Measurements from ENCODE around the gene VPS13A. TPM values are rescaled to one million over a fixed set of nuclear protein-coding genes. Genes with fewer than 3 reads are reported as not detected.
"Not testable (repeated sequence)": the region's sequence is repeated elsewhere in the genome, so short reads cannot be mapped to it uniquely, and the experiment has no call there.

Gene VPS13A
- total RNA-seq, 4 donors from 2014 or later: 30.1 to 125 (median 46.2) TPM

DNA sequence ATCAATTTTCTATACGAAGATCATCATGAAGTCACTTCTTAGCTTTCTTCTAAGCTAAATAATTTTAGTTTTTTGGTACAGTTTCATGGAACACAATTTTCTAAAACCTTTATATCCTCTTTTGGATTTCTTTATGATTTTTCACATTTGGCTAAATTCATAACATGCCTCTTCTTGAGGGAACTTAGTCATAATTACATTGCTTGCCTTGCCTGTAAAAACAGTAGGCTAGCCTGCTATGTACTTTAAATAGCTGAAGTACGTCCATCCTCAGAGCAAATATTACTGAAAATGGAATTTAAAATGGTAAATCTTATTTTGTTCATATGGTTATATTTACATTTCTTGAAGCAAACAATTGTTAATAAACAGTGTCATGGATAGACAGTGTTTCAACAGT is 225.0 kb downstream of the VPS13A start:
- H3K27ac ChIP-seq: no peak overlapping the region
- no peaks in the 10 kb centered on the region for H3K9me3 ChIP-seq
- TF ChIP-seq POLR2AphosphoS5 (IDR thresholded peaks at IDR 0.05) (no peak), EP300 (IDR thresholded peaks at IDR 0.05) (no peak), POLR2A (IDR thresholded peaks at IDR 0.05) (no peak)
- TF ChIP-seq, protein P1, sequence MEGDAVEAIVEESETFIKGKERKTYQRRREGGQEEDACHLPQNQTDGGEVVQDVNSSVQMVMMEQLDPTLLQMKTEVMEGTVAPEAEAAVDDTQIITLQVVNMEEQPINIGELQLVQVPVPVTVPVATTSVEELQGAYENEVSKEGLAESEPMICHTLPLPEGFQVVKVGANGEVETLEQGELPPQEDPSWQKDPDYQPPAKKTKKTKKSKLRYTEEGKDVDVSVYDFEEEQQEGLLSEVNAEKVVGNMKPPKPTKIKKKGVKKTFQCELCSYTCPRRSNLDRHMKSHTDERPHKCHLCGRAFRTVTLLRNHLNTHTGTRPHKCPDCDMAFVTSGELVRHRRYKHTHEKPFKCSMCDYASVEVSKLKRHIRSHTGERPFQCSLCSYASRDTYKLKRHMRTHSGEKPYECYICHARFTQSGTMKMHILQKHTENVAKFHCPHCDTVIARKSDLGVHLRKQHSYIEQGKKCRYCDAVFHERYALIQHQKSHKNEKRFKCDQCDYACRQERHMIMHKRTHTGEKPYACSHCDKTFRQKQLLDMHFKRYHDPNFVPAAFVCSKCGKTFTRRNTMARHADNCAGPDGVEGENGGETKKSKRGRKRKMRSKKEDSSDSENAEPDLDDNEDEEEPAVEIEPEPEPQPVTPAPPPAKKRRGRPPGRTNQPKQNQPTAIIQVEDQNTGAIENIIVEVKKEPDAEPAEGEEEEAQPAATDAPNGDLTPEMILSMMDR (IDR thresholded peaks at IDR 0.05): no peak
- DNase-seq (ENCODE audit: low spot score in 2 of 2): no peak
- WGBS: 72% methylated on average over 2 of the region's 2 CpGs
- peaks cover 15% of the 10 kb centered on the region for H3K36me3 ChIP-seq
- H3K4me1 ChIP-seq: no peaks in the 10 kb centered on the region
- no peaks in the 10 kb centered on the region for H3K27me3 ChIP-seq
- no peak overlapping the region for H3K4me3 ChIP-seq

DNA sequence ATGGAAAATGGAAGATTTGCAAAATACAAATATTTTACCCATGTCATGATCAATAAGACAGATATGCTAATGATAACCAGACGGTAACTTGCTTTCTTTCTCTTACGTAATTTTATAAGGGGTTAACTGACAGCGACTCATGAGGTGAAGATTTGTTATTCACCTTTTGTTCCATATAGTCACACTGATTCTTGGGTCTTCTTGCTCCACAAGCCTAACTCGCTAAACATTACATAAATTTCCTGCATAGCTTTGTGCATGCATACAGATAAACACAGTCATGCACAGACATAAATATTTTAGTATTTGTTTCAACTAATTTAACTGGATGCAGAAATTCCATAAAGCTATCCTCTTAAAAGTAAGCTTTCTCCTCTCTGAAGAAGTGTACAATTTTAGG is 225.9 kb downstream of the VPS13A start:
- H3K4me1 ChIP-seq: no peaks in the 10 kb centered on the region
- peaks cover 22% of the 10 kb centered on the region for H3K36me3 ChIP-seq
- TF ChIP-seq POLR2A (IDR thresholded peaks at IDR 0.05): no peak
- TF ChIP-seq, protein P1 (IDR thresholded peaks at IDR 0.05): no peak
- no peak for TF ChIP-seq POLR2AphosphoS5 (IDR thresholded peaks at IDR 0.05)
- TF ChIP-seq EP300 (IDR thresholded peaks at IDR 0.05): no peak
- no peaks in the 10 kb centered on the region for H3K27me3 ChIP-seq
- H3K27ac ChIP-seq: no peak overlapping the region
- no peaks in the 10 kb centered on the region for H3K9me3 ChIP-seq
- no peak for DNase-seq (ENCODE audit: low spot score in 2 of 2)
- no peak overlapping the region for H3K4me3 ChIP-seq
- 93% methylated on average over 4 of the region's 4 CpGs for WGBS

DNA sequence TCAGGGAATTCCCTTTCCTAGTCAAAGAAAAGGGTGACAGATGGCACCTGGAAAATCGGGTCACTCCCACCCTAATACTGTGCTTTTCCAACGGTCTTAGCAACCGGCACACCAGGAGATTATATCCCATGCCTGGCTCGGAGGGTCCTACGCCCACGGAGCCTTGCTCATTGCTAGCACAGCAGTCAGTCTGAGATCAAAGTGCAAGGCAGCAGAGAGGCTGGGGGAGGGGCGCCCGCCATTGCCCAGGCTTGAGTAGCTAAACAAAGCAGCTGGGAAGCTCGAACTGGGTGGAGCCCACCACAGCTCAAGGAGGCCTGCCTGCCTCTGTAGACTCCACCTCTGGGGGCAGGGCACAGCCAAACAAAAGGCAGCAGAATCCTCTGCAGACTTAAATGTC is 231.2 kb downstream of the VPS13A start:
- H3K36me3 ChIP-seq: peaks cover 31% of the 10 kb centered on the region
- WGBS: no CpG with 5 or more reads among the region's 9 CpGs
- H3K4me3 ChIP-seq; H3K27ac ChIP-seq; DNase-seq (ENCODE audit: low spot score in 2 of 2); H3K4me1 ChIP-seq; H3K27me3 ChIP-seq; H3K9me3 ChIP-seq: not testable (repeated sequence)

DNA sequence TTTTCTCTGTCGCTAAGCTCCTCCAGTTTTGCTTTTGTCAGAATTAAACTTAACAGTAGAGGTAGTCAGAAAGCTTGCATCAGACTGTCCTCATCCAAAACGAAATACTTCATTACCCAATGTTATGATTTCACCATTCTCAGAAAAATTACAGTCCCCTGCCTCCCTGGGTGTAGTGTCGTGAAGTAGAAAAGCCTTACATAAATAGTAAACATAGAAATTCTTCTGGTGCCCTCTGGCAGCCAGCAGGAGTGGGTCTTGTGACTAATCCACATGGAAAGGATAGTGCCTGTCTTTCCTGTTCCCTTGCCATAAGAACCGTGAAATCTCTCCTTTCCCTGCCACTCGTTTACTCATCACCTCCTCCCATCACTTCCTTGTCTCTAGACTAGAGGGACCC is 240.2 kb downstream of the VPS13A start:
- no peak for DNase-seq (ENCODE audit: low spot score in 2 of 2)
- H3K27me3 ChIP-seq: no peaks in the 10 kb centered on the region
- H3K36me3 ChIP-seq: no peaks in the 10 kb centered on the region
- TF ChIP-seq, protein P1 (IDR thresholded peaks at IDR 0.05): no peak
- TF ChIP-seq EP300 (IDR thresholded peaks at IDR 0.05) (no peak), POLR2AphosphoS5 (IDR thresholded peaks at IDR 0.05) (no peak), POLR2A (IDR thresholded peaks at IDR 0.05) (no peak)
- H3K4me3 ChIP-seq: no peak overlapping the region
- 51% methylated on average over 5 of the region's 5 CpGs for WGBS
- H3K9me3 ChIP-seq: no peaks in the 10 kb centered on the region
- H3K4me1 ChIP-seq: no peaks in the 10 kb centered on the region
- H3K27ac ChIP-seq: no peak overlapping the region

DNA sequence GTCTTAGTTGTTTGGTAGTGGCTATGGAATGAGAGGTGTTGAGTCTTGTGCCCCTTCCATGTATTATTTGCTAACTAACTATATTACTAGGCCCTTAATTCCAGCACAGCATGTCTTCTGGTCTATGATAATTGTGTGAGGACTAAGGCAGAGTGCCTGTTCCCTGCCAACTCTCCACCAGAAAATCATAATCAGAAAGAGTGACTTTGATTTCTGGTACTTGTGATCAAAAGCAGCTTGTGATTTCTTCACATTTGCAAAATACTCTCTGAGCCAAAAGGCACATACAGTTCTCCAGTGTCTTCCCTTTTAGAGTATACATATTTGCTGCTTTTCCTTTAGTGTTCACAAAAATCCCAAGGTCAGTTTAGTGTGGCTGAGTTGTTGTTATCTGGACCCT is 240.9 kb downstream of the VPS13A start:
- Histone ChIP-seq H3K9me3 (no peaks in the 10 kb centered on the region), H3K36me3 (no peaks in the 10 kb centered on the region), H3K4me3 (no peak overlapping the region), H3K4me1 (no peaks in the 10 kb centered on the region), H3K27ac (no peak overlapping the region), H3K27me3 (no peaks in the 10 kb centered on the region)
- no peak for TF ChIP-seq EP300 (IDR thresholded peaks at IDR 0.05)
- no peak for DNase-seq (ENCODE audit: low spot score in 2 of 2)

DNA sequence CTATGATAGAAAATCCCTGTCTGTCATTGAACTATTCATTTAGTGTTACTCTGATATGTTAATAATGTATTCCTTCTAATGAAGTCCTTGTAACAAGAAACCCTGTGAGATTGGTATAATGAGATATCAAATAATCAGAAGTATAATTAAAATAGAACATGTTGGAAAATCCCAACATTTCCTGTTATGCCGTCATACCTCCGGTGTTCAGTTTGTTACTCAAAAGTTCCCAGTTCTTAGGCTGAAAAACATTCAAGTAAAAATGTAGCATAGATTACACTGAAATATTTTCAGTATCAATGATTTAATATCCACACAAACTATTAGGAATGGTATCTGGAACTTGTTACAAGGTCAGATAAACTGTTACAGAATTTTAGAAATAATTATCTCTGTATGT is 243.3 kb downstream of the VPS13A start:
- WGBS: 51% methylated on average over 2 of the region's 2 CpGs
- no peak for TF ChIP-seq POLR2A (IDR thresholded peaks at IDR 0.05)
- TF ChIP-seq, protein P1 (IDR thresholded peaks at IDR 0.05): no peak
- no peak for TF ChIP-seq EP300 (IDR thresholded peaks at IDR 0.05)
- no peak for TF ChIP-seq POLR2AphosphoS5 (IDR thresholded peaks at IDR 0.05)
- Histone ChIP-seq H3K36me3 (no peaks in the 10 kb centered on the region), H3K9me3 (no peaks in the 10 kb centered on the region), H3K4me3 (no peak overlapping the region), H3K27me3 (no peaks in the 10 kb centered on the region), H3K4me1 (no peaks in the 10 kb centered on the region), H3K27ac (no peak overlapping the region)
- no peak for DNase-seq (ENCODE audit: low spot score in 2 of 2)
